ENCODE measurements around the gene KRTAP20-3.

The KRTAP20-3 gene

GRCh38 chr21:30676737-30677136 is 34.1 kb downstream of the KRTAP20-3 start:
- DNase-seq (ENCODE audit: insufficient read length, low spot score) (no peak), FAIRE-seq (no peak)

- FAIRE-seq = no peak
- no peak for DNase-seq (ENCODE audit: insufficient read length, low spot score)
Observed at GRCh38 chr21:30680586-30680985, 37.9 kb downstream of the KRTAP20-3 start.

GRCh38 chr21:30684506-30684905 is 41.8 kb downstream of the KRTAP20-3 start:
- FAIRE-seq (no peak), DNase-seq (ENCODE audit: insufficient read length, low spot score) (no peak)

- DNase-seq (ENCODE audit: insufficient read length, low spot score) (no peak), FAIRE-seq (no peak)
Observed at GRCh38 chr21:30689822-30690221, 47.2 kb downstream of the KRTAP20-3 start.
